Measurements from ENCODE around the gene PNPLA1.

DNA sequence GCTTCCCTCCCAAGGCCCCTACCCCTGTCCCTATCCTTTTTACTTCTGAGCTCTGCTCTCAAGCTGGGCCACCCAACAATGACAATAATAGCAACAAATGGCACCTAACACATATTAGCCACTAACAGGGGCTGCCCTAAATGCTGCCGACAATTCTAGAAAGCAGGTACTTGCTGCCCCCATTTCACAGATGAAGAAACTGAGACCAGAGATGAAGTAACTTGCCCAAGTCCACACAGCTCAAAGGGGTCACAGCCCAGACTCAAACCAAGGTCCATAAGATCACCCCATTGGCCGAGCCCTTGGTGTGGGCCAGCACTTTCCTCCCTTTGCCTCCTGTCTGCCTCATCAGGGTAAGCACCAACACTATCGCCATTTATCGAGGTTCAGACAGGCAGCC, 54.9 kb downstream of the PNPLA1 start:
- TF ChIP-seq CTCF (IDR thresholded peaks at IDR 0.05; ENCODE audit: low read length), result no peak
- TF ChIP-seq EZH2 (IDR thresholded peaks at IDR 0.05; ENCODE audit: borderline replicate concordance, low read length), result no peak

All from OCI-LY1 (cell line).